Keratinocyte (primary cell): ENCODE measurements around the gene RND3. TPM values are rescaled to one million over a fixed set of nuclear protein-coding genes. Genes with fewer than 3 reads are reported as not detected.
A peak's percentile ranks its signal among the peaks of the same experiment; 100 is the strongest.

Experiments
- DNase-seq: peaks from one replicate; pipeline ENCODE4 v3.0.0-alpha.2; 2011; ENCODE audit warnings: low read depth, missing footprints, low spot score
- FAIRE-seq: peaks from 2 replicates; lab custom pipeline; 2011; peaks lifted over from hg19 to GRCh38; lab: Jason Lieb, UNC
- H2AFZ ChIP-seq: 2 replicates; pipeline ENCODE4 v1.6.0; 2012; ENCODE audit warnings: low read length, control low read depth, inconsistent platforms; ENCODE audit not compliant: control insufficient read depth
- H3K27ac ChIP-seq: 2 replicates; pipeline ENCODE4 v1.5.1; 2011; ENCODE audit warnings: low read length; ENCODE audit not compliant: control insufficient read depth, insufficient read depth
- H3K27me3 ChIP-seq: 3 replicates; pipeline ENCODE4 v1.6.0; 2011; ENCODE audit warnings: low read length; ENCODE audit not compliant: control insufficient read depth, insufficient read depth; ENCODE audit errors: extremely low read depth
- H3K36me3 ChIP-seq, 2 experiments: 2 replicates in 1 of 2; 3 replicates in 1 of 2; pipeline ENCODE4 v1.5.1; 2011; ENCODE audit warnings: low read length in 2 of 2, mild to moderate bottlenecking in 1 of 2; ENCODE audit not compliant: control insufficient read depth in 2 of 2, insufficient read depth in 2 of 2; ENCODE audit errors: extremely low read depth in 1 of 2
- H3K4me1 ChIP-seq: 3 replicates; pipeline ENCODE4 v1.5.1; 2011; ENCODE audit warnings: low read length; ENCODE audit not compliant: control insufficient read depth, insufficient read depth; ENCODE audit errors: extremely low read depth
- H3K4me2 ChIP-seq: 3 replicates; pipeline ENCODE4 v1.6.0; 2011; ENCODE audit warnings: low read depth, low read length; ENCODE audit not compliant: control insufficient read depth, insufficient read depth; ENCODE audit errors: extremely low read depth
- H3K4me3 ChIP-seq, 3 experiments: fragments of 200-600 bp in 1 of 3; sonication (generic) in 1 of 3; 2 replicates in 2 of 3; 3 replicates in 1 of 3; pipeline ENCODE4 v1.5.1; 2011 to 2016; ENCODE audit warnings: low read length in 3 of 3, mild to moderate bottlenecking in 3 of 3, control low read depth in 2 of 3, inconsistent platforms in 1 of 3, low read depth in 1 of 3, mixed read lengths in 1 of 3, mixed run types in 1 of 3, moderate library complexity in 1 of 3; ENCODE audit not compliant: control insufficient read depth in 2 of 3, insufficient read depth in 2 of 3; ENCODE audit errors: extremely low read depth in 1 of 3
- H3K79me2 ChIP-seq: 2 replicates; pipeline ENCODE4 v1.6.0; 2012; ENCODE audit warnings: low read length; ENCODE audit not compliant: control insufficient read depth, insufficient read depth
- H3K9ac ChIP-seq: 3 replicates; pipeline ENCODE4 v1.6.0; 2011; ENCODE audit warnings: low read length; ENCODE audit not compliant: control insufficient read depth, insufficient read depth; ENCODE audit errors: extremely low read depth
- H3K9me1 ChIP-seq: 3 replicates; pipeline ENCODE4 v1.6.0; 2011; ENCODE audit warnings: low read length; ENCODE audit not compliant: control insufficient read depth, insufficient read depth; ENCODE audit errors: extremely low read depth
- H3K9me3 ChIP-seq: 2 replicates; pipeline ENCODE4 v1.5.1; 2012; ENCODE audit warnings: low read depth, low read length; ENCODE audit not compliant: control insufficient read depth
- H4K20me1 ChIP-seq: 3 replicates; pipeline ENCODE4 v1.6.0; 2011; ENCODE audit warnings: low read length; ENCODE audit not compliant: control insufficient read depth, insufficient read depth; ENCODE audit errors: extremely low read depth
- CTCF ChIP-seq, 3 experiments: IDR thresholded peaks in 1 of 3; conservative IDR thresholded peaks in 1 of 3; optimal IDR thresholded peaks in 1 of 3; 2 replicates in 2 of 3; 3 replicates in 1 of 3; pipeline versions ENCODE3 to v1.5.1; 2011; ENCODE audit warnings: low read length in 3 of 3, mild to moderate bottlenecking in 3 of 3, moderate library complexity in 2 of 3, control low read depth in 1 of 3, inconsistent platforms in 1 of 3; ENCODE audit not compliant: insufficient read depth in 2 of 3; ENCODE audit errors: extremely low read depth in 1 of 3
- EZH2 ChIP-seq: IDR thresholded peaks from one replicate; pipeline ENCODE4 v1.6.1; 2012; ENCODE audit warnings: inconsistent platforms, mild to moderate bottlenecking, low read length, moderate library complexity
- dilution Hi-C: fragments of 300-500 bp; cut with MboI; formaldehyde crosslinking; loops from one replicate; pipeline ENCODE4 v1.7.0; 2020; ENCODE audit warnings: low sequenced_read_pairs; ENCODE audit not compliant: extremely low pct_ligation_motif_present
- polyA plus RNA-seq, 5 experiments: library from polyadenylated mRNA; depleted of rRNA in 3 of 5; stranded (reverse) in 3 of 5; stranded (forward) in 1 of 5; unstranded in 1 of 5; fragments of >200 nt; gene quantifications; 1 replicate in 1 of 5; 2 replicates in 3 of 5; 3 replicates in 1 of 5; pipeline versions ENCODE4 v1.2.1 to v1.2.3, GENCODE V29; 2011 to 2012; ENCODE audit warnings: missing spikeins in 2 of 5, low read depth in 1 of 5, low replicate concordance in 1 of 5

RND3 gene
- polyA plus RNA-seq, 1 donor (not counting 4 experiments of a cell fraction or from before 2014, with no cell fraction given) = 202 TPM

- DNase-seq (no peak), FAIRE-seq (no peak)
- Histone ChIP-seq H3K36me3 (peaks cover 31 to 73% of the 10 kb centered on the region in 2 experiments), H3K9me3 (no peaks in the 10 kb centered on the region), H3K79me2 (peaks cover 78% of the 10 kb centered on the region), H3K4me1 (peaks cover 77% of the 10 kb centered on the region), H2AFZ (no peak overlapping the region), H3K27me3 (no peaks in the 10 kb centered on the region), H3K9ac (no peak overlapping the region), H3K4me2 (no peak overlapping the region), H4K20me1 (peaks cover 19% of the 10 kb centered on the region), H3K9me1 (no peaks in the 10 kb centered on the region), H3K4me3 (no peak overlapping the region), H3K27ac (peak overlapping the region; percentile 16)
- dilution Hi-C loops = no loop called here
- no peak for TF ChIP-seq EZH2
- TF ChIP-seq CTCF (optimal IDR thresholded peaks at IDR 0.05 in 1 of 3, IDR thresholded peaks at IDR 0.05 in 1 of 3, conservative IDR thresholded peaks at IDR 0.05 in 1 of 3; ENCODE audit: extremely low read depth in 1 of 3, insufficient read depth in 2 of 3, low read length in 3 of 3) = no peak
Measured at GRCh38 chr2:150473767-150474166, 13.7 kb downstream of the RND3 start.

GRCh38 chr2:150472511-150472899 lies 15.0 kb downstream of the RND3 start:
- peaks cover 66% of the 10 kb centered on the region for H3K79me2 ChIP-seq
- no peak overlapping the region for H3K4me3 ChIP-seq
- dilution Hi-C loops = no loop called here
- H3K9me3 ChIP-seq = no peaks in the 10 kb centered on the region
- FAIRE-seq (peak; percentile 17), DNase-seq (peak; percentile 38)
- H3K27me3 ChIP-seq = no peaks in the 10 kb centered on the region
- no peak overlapping the region for H3K4me2 ChIP-seq
- peaks cover 36 to 77% of the 10 kb centered on the region in 2 experiments for H3K36me3 ChIP-seq
- H2AFZ ChIP-seq = no peak overlapping the region
- no peak overlapping the region for H3K9ac ChIP-seq
- H4K20me1 ChIP-seq = peaks cover 19% of the 10 kb centered on the region
- H3K27ac ChIP-seq = no peak overlapping the region
- TF ChIP-seq CTCF (optimal IDR thresholded peaks at IDR 0.05 in 1 of 3, IDR thresholded peaks at IDR 0.05 in 1 of 3, conservative IDR thresholded peaks at IDR 0.05 in 1 of 3; ENCODE audit: extremely low read depth in 1 of 3, insufficient read depth in 2 of 3, low read length in 3 of 3) (no peak), EZH2 (no peak)
- peaks cover 64% of the 10 kb centered on the region for H3K4me1 ChIP-seq
- H3K9me1 ChIP-seq = peaks cover 2% of the 10 kb centered on the region
